GM18868 (cell line): ENCODE measurements around the gene ATRAID.
A peak's percentile ranks its signal among the peaks of the same experiment; 100 is the strongest.
"Not testable (repeated sequence)": the region's sequence is repeated elsewhere in the genome, so short reads cannot be mapped to it uniquely, and the experiment has no call there.

Experiments
- ATAC-seq: cut with Tn5 transposase; IDR thresholded peaks from one replicate; pipeline ENCODE4 v1.9.1; 2021; ENCODE audit warnings: mild to moderate bottlenecking, moderate library complexity; ENCODE audit not compliant: unreplicated experiment

Gene ATRAID

DNA sequence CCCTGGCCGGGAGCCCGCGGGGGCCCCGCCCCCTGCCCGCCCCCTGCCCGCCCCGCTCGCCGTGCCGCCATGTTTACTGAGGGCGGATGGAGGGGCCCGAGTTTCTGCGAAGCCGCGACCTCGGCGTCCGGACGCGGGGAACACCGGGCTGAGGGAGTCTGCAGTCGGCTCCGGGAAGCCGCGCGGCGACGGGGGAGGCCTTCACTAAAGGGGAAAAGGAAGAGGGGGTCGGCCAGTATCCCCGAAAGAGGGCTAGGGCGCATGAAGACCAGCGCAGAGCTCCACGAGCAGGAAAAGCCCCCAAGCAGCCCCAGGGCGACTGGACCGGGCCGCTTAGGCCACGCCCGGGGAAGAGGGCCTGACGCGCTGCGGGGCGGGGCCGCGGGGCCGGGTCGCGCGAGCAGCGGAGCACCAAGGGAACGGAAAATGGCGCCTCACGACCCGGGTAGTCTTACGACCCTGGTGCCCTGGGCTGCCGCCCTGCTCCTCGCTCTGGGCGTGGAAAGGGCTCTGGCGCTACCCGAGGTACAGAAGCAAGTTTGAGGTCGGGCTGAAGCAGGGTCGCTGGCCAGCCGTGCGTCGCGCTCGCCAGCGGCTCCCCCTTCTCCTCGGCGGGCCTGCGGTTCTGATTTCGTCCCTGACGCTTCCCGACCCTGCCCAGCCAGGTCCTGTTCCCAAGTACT is at the start of gene ATRAID, which contains the start of gene SLC5A6:
TSS of gene ATRAID (plus strand) at position 99 of the 683 bp plus-strand sequence. CDS start at position 427, 328 bp downstream.
TSS of gene SLC5A6 (minus strand) at position 326 of the 683 bp plus-strand sequence. CDS start 4,618 bp downstream, outside the sequence.
- ATAC-seq: peak; percentile 83

DNA sequence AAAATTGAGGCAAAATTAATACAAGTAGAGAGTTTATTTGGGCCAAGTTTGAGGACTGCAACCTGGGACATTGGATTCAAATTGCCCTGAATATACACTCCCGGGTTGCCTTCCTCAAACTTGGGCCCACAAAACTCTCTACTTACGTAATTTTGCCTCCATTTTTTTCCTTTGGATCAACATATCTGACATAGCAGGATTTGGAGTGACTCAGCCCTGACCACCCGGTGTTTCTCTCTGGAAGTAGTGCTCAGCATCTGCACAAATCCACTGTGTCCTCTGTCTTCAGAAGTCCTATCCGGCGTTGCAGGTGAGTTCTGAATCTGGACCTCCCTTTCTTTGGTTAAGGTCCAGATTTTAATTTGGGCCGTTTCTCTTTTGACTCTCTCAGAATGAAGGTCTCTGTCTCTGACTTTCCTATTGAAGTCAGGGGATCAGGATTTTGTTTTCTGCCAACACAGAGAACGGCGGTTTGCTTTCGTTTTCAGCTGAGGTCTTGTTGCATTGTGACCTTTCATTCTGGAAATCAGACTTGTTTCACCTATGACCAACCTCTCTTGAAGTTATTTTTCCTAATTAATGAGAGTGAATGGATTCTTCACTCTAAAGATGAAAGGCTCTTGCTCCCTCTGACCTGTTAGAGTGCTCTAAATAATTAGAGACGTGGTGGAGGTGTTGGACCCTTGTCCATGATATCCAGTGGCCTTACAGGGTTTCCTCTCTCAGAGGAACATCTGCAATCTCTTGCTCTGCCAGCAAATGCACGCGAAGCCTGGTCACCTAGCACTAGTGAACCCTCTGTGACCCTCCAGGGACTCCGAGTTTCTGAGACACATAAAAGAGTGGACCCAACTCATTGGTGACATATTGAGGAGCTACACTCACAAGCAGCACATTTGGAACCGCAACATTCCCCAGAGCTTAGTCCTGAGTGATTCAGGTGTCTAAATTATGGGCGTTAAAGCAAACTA is 49.4 kb upstream of the ATRAID start:
- no peak for ATAC-seq

GRCh38 chr2:27164960-27165763 is 46.7 kb upstream of the ATRAID start:
- no peak for ATAC-seq

- ATAC-seq: no peak
Measured at GRCh38 chr2:27170581-27171337, 41.1 kb upstream of the ATRAID start.

GRCh38 chr2:27171351-27171848 is 40.4 kb upstream of the ATRAID start:
- no peak for ATAC-seq

GRCh38 chr2:27174638-27175037 is 37.2 kb upstream of the ATRAID start:
- no peak for ATAC-seq

DNA sequence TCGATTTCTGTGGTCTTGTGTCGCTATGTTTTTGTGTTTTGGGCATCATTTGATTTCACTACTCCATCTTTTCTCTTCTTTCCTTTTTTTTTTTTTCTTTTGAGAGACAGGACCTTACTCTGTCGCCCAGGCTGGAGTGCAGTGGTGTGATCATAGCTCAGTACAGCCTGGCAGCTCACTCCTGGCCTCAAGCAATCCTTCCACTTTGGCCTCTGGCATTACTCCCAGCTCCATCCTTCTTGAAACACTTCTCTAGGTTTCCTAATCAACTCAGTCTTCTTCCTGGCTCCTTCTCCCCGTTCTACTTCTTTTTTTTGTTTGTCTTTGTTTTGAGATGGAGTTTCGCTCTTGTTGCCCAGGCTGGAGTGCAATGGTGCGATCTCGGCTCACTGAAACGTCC is 36.5 kb upstream of the ATRAID start:
- ATAC-seq: no peak

DNA sequence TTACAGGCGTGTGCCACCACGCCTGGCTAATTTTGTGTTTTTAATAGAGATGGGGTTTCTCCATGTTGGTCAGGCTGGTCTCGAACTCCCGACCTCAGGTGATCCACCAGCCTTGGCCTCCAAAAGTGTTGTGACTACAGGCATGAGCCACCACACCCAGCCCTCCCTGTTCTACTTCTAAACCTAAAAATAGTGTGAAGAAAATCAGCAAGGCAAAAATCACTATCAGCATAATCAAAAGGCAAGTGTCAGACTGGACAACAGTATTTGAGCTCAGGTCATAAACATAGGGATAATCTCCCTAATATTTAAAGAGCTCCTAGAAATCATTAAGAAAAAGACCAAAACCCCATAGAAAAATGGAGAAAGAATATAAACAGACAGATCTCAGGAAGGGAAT is 36.1 kb upstream of the ATRAID start:
- not testable (repeated sequence) for ATAC-seq

GRCh38 chr2:27177441-27178351 is 34.1 kb upstream of the ATRAID start:
- no peak for ATAC-seq

- ATAC-seq: no peak
Measured at GRCh38 chr2:27178469-27178868, 33.4 kb upstream of the ATRAID start.

DNA sequence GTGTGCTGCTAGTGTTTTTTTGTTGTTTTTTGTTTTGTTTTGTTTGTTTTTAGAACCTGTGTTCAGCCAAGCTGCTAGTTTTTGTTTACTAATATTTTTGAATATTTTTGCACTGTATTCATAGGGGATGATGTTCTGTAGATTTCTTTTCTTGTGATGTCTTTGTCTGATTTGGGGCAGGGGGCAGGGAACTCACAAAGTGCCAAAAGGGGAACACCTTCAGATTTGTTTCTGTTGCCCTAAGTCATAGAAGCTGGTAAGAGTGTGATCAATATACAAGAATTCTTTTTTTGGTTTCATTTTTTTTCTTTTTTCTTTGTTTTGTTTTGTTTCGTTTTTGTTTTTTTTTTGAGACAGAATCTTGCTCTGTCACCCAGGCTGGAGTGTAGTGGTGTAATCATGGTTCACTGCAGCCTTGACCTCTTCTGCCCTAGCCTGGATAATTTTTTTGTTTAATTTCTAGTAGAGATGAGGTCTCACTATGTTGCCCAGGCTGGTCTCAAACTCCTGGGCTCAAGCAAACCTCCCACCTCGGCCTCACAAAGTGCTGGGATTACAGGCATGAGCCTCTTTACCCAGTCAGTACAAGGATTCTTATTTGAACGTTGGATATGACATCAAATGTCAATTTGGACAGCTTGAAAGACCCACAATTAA is 32.4 kb upstream of the ATRAID start:
- ATAC-seq: no peak

GRCh38 chr2:27182346-27182745 is 29.5 kb upstream of the ATRAID start:
- no peak for ATAC-seq

DNA sequence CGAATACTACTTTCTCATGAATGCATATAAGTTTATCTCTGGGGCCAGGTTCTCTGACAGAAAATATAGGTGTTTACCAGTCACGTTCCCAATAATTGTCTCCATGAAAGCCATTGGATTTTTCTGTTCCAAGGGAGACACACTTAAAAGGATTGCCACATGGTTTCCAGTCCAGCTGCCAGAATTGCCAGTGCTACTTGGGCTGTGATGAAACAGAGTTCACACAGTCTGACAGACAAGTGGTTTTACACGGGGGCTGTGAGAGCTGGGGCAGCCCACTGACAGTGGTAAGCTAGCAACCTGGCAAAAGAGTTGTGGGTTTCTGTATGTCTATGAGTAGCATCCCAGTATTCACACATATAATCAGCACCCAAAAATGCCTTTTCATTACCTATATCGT is 27.7 kb upstream of the ATRAID start:
- no peak for ATAC-seq

- ATAC-seq: no peak
Measured at GRCh38 chr2:27185331-27186026, 26.4 kb upstream of the ATRAID start.

GRCh38 chr2:27186613-27187345 is 25.1 kb upstream of the ATRAID start:
- ATAC-seq: no peak

DNA sequence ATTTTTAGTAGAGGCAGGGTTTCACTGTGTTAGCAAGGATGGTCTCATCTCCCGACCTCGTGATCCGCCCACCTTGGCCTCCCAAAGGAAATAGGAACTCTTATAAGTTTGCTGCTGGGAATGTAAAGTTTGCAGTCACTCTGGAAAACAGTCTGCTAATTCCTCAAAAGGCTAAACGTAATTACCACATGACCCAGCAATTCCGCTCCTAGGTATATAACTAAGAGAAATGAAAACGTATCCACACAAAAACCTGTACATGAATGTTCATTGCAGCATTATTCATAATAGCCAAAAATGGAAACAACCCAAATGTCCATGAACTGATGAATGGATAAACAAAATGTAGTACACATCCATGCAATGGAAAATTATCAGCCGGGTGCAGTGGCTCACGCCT is 21.9 kb upstream of the ATRAID start:
- no peak for ATAC-seq
